Activated CD8-positive, alpha-beta memory T cell treated with anti-CD3 and anti-CD28 coated beads for 36 hours (primary cell): ENCODE data around the gene XPO4. TPM values are rescaled to one million over a fixed set of nuclear protein-coding genes. Genes with fewer than 3 reads are reported as not detected.
"Not testable (repeated sequence)": the region's sequence is repeated elsewhere in the genome, so short reads cannot be mapped to it uniquely, and the experiment has no call there.

Experiments used
- CTCF ChIA-PET: fragments of 350-600 bp; sonication (Branson Sonifier 250); formaldehyde crosslinking; loops from one replicate; lab custom pipeline; 2021; ENCODE audit warnings: antibody characterized with exemption; lab: Charles Lee
- POLR2A ChIA-PET: fragments of 350-600 bp; sonication (Branson Sonifier 250); formaldehyde crosslinking; loops from one replicate; lab custom pipeline; 2021; ENCODE audit warnings: antibody characterized with exemption; lab: Charles Lee
- total RNA-seq, 2 experiments: library from RNA; stranded (reverse); gene quantifications; one replicate each; pipeline ENCODE4 v1.2.3, GENCODE V29; 2021

Gene XPO4
- 10 to 100 TPM; 31.4 to 32.7 TPM for total RNA-seq

DNA sequence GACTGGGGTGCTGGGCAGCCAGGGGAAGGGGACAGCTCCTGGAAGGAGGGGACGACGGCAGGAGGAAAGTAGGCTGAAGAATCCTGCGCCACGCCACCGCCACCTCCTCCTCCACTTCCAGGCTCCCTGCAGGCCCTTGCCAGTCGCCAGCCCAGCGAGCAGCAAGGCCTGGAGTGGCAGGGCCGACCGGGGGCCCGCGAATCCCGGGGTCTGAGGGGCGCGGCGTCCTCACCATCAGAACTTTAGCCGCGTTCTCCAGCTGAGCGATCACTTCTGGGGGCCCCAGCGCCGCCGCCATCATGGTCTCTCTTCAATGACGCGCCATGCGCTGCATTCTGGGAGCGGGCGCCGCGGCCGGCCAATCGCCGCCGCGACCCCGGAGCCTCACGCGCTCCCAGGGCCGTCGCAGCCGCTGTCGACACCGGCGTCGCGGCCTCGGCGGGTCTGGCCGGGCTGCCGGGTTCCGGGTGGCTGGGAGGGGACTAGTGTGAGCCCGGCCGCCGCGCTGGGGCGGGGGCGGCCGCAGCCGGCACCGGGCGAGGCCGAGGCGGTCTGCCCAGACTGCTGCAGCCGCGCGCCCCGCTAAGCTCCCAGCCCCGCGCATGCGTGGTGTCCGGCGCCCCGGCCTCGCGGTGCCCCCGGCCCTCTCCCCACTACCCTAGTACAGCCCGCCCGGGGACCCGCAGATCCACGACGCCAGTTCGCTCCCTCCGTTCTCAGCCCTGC is at the start of gene XPO4:
Gene XPO4, minus strand, starts transcription at position 309 of the 726 bp plus-strand sequence. Its CDS starts 8 bp downstream, at position 301.
- CTCF ChIA-PET = interaction anchor here (0.5 to 1.7 kb wide), 4 partner anchors 16 to 75 kb away, joined by 3 to 4 read pairs (median 4); no protein-coding TSS in a partner anchor
- POLR2A ChIA-PET = interaction anchor here (0.6 to 1.2 kb wide), 3 partner anchors 274 to 706 kb away, joined by 3 to 4 read pairs (median 4); partner anchors contain the start of genes MRPL57, SKA3 and ZDHHC20

DNA sequence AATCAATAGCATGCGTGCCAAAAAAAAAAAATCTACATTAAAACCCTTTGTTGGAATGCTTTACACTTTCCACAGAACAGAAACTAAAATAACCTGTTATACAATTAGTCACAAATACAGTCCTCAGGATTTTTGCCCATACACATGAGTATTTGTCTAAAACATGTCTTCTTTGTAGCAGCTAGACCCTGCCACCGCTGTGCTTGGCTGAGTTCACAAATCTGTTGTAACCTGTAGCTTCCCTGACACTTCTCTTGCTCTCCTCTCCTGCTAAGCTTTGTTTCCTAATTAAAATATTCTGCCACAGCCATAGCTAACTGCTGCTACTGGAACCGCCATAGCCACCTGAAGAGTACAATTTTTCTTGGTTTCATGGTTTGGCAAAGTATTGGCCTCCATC is 45.5 kb upstream of the XPO4 start:
- CTCF ChIA-PET = interaction anchor here (0.7 kb wide), 1 partner anchor 655 kb away, joined by 3 read pairs; no protein-coding TSS in a partner anchor
- POLR2A ChIA-PET = not testable (repeated sequence)

DNA sequence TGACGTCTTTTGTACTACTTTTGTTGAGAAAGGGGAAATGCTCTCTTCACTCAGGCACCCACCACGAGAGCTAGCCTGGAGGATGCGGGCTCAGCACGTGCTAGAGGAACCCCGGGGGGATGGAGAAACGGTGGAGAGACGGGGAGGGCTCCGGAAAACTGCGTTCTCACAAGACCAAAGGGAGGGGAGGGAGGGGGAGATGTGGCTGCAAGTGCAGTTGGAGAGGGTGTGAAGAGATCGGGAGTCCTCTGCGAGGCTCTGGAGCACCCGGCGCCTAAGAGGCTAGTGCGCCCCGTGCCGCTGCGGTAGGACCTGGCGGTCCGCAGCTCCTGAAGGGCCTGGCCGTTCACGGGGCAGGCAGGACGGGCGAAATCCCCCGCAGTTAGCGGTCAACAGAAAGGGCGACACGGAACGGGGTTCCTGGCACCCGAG is 43.4 kb upstream of the XPO4 start:
- CTCF ChIA-PET = no interaction called here
- POLR2A ChIA-PET = no interaction called here

GRCh38 chr13:20942938-20943559 is 40.5 kb upstream of the XPO4 start:
- CTCF ChIA-PET = interaction anchor here (0.9 to 1.3 kb wide), 3 partner anchors 238 to 539 kb away, joined by 3 to 8 read pairs (median 3); no protein-coding TSS in a partner anchor

DNA sequence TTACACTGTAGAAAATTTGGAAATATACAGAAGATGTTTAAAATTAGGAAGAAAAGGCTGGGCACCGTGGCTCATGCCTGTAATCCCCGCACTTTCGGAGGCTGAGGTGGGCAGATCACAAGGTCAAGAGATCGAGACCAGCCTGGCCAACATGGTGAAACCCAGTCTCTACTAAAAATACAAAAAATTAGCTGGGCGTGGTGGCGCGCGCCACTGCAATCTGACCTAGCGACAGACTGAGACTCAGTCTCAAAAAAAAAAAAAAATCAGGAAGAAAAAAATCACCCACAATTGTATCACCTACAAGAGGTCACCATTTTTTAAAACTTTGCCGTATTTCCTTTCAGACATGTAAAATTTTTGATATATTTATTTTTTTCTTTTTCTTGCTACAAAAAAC is 38.0 kb upstream of the XPO4 start:
- CTCF ChIA-PET, POLR2A ChIA-PET: not testable (repeated sequence)

More at GRCh38 chr13:20942938-20943559, 40.5 kb upstream of the XPO4 start:
- POLR2A ChIA-PET = interaction anchor here (0.7 kb wide), 1 partner anchor 43 kb away, joined by 5 read pairs; no protein-coding TSS in a partner anchor

- POLR2A ChIA-PET = no interaction called here
- CTCF ChIA-PET = no interaction called here
Measured at GRCh38 chr13:20940083-20940482, 37.5 kb upstream of the XPO4 start.

DNA sequence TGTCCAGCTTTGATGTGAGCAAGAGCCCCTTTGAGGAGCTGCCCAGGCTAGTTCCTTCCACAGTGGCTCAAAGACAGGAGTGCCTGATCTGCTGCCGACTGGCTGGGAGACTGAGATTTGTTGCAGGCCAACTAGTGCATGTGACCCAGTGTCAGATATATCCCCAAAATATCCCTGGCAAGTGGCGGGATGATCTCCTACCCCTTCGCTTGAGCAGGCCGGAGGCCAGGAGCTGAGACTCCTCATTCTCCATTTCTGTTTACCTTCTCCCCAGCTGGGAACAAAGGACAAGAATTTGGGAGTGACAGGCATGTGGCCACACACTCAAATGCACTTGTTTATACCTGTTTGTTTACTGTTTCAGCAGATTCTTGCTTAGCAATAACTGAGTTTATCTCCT is 37.1 kb upstream of the XPO4 start:
- ChIA-PET POLR2A (no interaction called here), CTCF (no interaction called here)

GRCh38 chr13:20938302-20938701 is 35.8 kb upstream of the XPO4 start:
- ChIA-PET POLR2A (no interaction called here), CTCF (no interaction called here)

DNA sequence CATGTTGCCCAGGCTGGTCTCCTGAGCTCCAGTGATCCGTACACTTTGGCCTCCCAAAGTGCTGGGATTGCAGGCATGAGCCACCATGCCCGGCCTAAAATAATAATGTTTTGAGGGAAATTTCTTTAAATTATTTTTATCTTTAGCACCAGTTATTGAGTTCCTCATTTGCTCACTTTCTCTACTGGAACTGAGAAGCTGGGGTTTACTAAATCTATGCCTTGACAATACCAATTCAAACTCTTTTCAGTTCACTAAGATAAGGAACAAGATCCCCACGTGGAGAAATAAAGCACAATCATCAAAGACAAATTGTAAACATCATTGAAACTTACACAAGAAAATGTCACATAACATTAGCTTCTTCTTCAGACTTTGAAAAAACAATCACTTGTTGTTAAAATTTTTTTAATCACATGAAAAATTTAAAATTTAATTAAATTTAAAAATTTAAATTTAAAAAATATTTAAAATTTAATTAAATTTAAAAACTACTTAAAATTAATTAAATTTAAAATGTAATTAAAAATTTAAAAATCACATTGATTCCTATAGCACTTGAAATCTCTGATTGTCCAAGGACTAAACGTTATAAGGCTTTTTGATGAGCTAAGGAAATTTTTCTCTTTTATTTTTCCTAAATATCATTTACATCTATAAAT is 25.2 kb upstream of the XPO4 start:
- ChIA-PET POLR2A (no interaction called here), CTCF (no interaction called here)

GRCh38 chr13:20925395-20925790 is 22.8 kb upstream of the XPO4 start:
- CTCF ChIA-PET = interaction anchor here (0.5 to 1.6 kb wide), 14 partner anchors 11 to 735 kb away, joined by 3 to 6 read pairs (median 3); no protein-coding TSS in a partner anchor
- POLR2A ChIA-PET = interaction anchor here (0.6 kb wide), 1 partner anchor 251 kb away, joined by 3 read pairs; the partner anchor contains the start of genes MRPL57 and SKA3

- ChIA-PET CTCF (interaction anchor here (0.5 to 1.6 kb wide), 14 partner anchors 11 to 734 kb away, joined by 3 to 6 read pairs (median 3); no protein-coding TSS in a partner anchor), POLR2A (interaction anchor here (0.6 kb wide), 1 partner anchor 251 kb away, joined by 3 read pairs; the partner anchor contains the start of genes MRPL57 and SKA3)
Measured at GRCh38 chr13:20924758-20925394, 22.3 kb upstream of the XPO4 start.

GRCh38 chr13:20923272-20923671 is 20.7 kb upstream of the XPO4 start:
- CTCF ChIA-PET = interaction anchor here (1.1 to 1.3 kb wide), 2 partner anchors 21 to 431 kb away, joined by 4 to 6 read pairs; partner anchors contain the start of gene XPO4
- POLR2A ChIA-PET = interaction anchor here (0.7 kb wide), 1 partner anchor 376 kb away, joined by 6 read pairs; no protein-coding TSS in a partner anchor

DNA sequence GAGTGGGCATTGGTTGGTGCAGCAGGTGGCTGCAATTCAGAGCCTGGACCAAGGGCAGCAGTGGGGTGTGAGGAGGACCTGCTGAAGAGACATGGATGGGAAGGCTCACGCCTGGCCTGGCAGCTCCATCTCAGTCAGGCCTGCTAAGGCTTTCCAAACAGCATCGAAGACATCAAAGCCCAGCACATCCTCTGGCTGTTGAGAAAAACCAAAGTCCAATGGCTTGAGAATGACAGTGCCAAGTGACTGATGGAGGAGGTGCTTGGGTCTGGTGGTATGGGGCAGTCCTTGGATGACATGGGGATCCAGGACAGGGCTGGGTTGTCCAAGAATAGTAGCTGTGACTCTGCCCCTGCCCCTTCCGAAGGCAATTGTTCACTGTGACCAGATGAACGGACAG is 19.0 kb upstream of the XPO4 start:
- CTCF ChIA-PET = no interaction called here
- POLR2A ChIA-PET = no interaction called here

DNA sequence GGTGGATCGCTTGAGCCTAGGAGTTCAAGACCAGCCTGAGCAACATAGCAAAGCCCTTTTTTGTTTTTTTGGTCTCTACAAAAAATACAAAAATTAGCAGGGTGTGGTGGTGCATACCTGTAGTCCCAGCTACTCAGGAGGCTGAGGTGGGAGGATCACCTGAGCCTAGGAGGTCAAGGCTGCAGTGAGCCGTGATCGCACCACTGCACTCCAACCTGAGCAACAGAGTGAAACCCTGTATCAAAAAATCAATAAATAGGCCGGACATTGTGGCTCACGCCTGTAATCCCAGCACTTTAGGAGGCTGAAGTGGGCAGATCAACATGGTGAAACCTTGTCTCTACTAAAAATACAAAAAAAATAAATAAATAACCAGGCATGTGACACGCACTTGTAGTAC is 13.1 kb upstream of the XPO4 start:
- POLR2A ChIA-PET, CTCF ChIA-PET: not testable (repeated sequence)

- CTCF ChIA-PET = interaction anchor here (1.1 kb wide), 1 partner anchor 14 kb away, joined by 4 read pairs; no protein-coding TSS in a partner anchor
Measured at GRCh38 chr13:20911037-20911436, 8.5 kb upstream of the XPO4 start.

GRCh38 chr13:20908714-20909497 is 6.4 kb upstream of the XPO4 start:
- ChIA-PET CTCF (no interaction called here), POLR2A (no interaction called here)

More at GRCh38 chr13:20911037-20911436, 8.5 kb upstream of the XPO4 start:
- POLR2A ChIA-PET = no interaction called here

DNA sequence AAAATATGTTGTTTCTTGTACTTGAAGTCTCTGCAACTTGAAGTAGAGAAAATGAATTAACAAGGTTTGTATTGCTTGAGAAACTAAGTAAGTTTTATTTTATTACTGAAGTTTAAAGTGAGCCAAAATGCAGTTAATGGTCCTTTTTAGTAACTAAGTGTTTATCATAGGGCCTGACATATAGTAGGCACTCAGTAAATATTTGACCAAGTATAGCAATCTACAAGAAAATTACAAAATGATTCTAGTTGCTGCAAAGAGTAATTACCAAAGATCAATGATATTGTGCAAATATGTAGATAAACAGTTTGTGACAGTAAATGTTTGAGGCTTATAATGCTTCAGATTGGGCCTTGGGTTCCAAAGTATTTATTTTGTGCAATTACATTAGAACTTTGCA is 2.4 kb upstream of the XPO4 start:
- ChIA-PET POLR2A (no interaction called here), CTCF (no interaction called here)

DNA sequence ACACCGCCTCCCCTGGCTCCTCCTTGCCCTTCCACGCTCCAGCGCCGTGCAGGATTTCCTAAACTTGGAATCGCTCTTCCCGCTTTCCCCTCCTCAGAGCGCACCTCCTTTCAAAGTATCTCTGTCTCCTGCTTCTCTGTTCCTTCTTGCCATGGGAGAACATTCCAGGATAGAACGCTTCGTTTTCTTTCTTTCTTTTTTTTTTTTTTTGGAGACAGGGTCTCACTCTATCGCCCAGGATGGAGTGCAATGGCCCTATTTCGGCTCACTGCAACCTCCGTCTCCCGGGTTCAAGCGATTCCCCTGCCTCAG is 574 bp upstream of the XPO4 start:
- ChIA-PET POLR2A (interaction anchor here (0.6 kb wide), 1 partner anchor 706 kb away, joined by 3 read pairs; no protein-coding TSS in a partner anchor), CTCF (interaction anchor here (0.5 kb wide), 1 partner anchor 16 kb away, joined by 3 read pairs; no protein-coding TSS in a partner anchor)
